HEK293T (cell line): ENCODE data around the gene SAC3D1.

Source experiments
- CTCF ChIA-PET: fragments of 350-600 bp; formaldehyde crosslinking; extraction: SDS; loops from one replicate; lab custom pipeline; 2021; ENCODE audit warnings: antibody characterized with exemption, inconsistent platforms; lab: Yijun Ruan, JAX
- POLR2A ChIA-PET: fragments of 350-600 bp; formaldehyde crosslinking; extraction: SDS; loops from one replicate; lab custom pipeline; 2020; ENCODE audit warnings: antibody characterized with exemption, inconsistent platforms; lab: Yijun Ruan, JAX
- DNase-seq: peaks from one replicate; pipeline ENCODE4 v3.0.0; 2012; ENCODE audit warnings: mixed read lengths; ENCODE audit errors: extremely low spot score
- ARNT ChIP-seq: fragments of 450-650 bp; IDR thresholded peaks from 2 replicates; pipeline ENCODE4 v1.6.1; 2017; ENCODE audit warnings: mild to moderate bottlenecking
- BHLHE40 ChIP-seq: fragments of 450-650 bp; IDR thresholded peaks from 2 replicates; pipeline ENCODE4 v1.6.1; 2016; ENCODE audit warnings: mild to moderate bottlenecking, moderate library complexity, borderline replicate concordance
- CTBP1 ChIP-seq: fragments of 450-650 bp; IDR thresholded peaks from 2 replicates; pipeline ENCODE4 v1.6.1; 2016; ENCODE audit warnings: borderline replicate concordance
- ELF4 ChIP-seq: fragments of 450-650 bp; IDR thresholded peaks from 2 replicates; pipeline ENCODE4 v1.6.1; 2017; ENCODE audit warnings: antibody characterized with exemption
- FOXA1 ChIP-seq: fragments of 450-650 bp; IDR thresholded peaks from 2 replicates; pipeline ENCODE4 v1.6.1; 2016; ENCODE audit warnings: mild to moderate bottlenecking
- FOXK2 ChIP-seq: fragments of 450-650 bp; IDR thresholded peaks from 2 replicates; pipeline ENCODE4 v1.6.1; 2016; ENCODE audit warnings: mild to moderate bottlenecking
- FOXM1 ChIP-seq: fragments of 450-650 bp; IDR thresholded peaks from 2 replicates; pipeline ENCODE4 v1.6.1; 2017; ENCODE audit warnings: mild to moderate bottlenecking, borderline replicate concordance
- HDGF ChIP-seq: fragments of 450-650 bp; IDR thresholded peaks from 2 replicates; pipeline ENCODE4 v1.6.1; 2017; ENCODE audit warnings: antibody characterized with exemption, borderline replicate concordance
- L3MBTL2 ChIP-seq: fragments of 450-650 bp; conservative IDR thresholded peaks from 2 replicates; pipeline ENCODE4 v1.6.1; 2016; ENCODE audit warnings: mild to moderate bottlenecking
- LEF1 ChIP-seq: fragments of 450-650 bp; IDR thresholded peaks from 2 replicates; pipeline ENCODE4 v1.6.1; 2017; ENCODE audit warnings: mild to moderate bottlenecking, borderline replicate concordance
- NFRKB ChIP-seq: fragments of 450-650 bp; IDR thresholded peaks from 2 replicates; pipeline ENCODE4 v1.6.1; 2016; ENCODE audit warnings: mild to moderate bottlenecking, moderate library complexity
- SP1 ChIP-seq: fragments of 450-650 bp; IDR thresholded peaks from 2 replicates; pipeline ENCODE4 v1.6.1; 2017
- SUZ12 ChIP-seq: fragments of 450-650 bp; IDR thresholded peaks from 2 replicates; pipeline ENCODE4 v1.6.1; 2016; ENCODE audit warnings: mild to moderate bottlenecking
- TARDBP ChIP-seq: fragments of 450-650 bp; IDR thresholded peaks from 2 replicates; pipeline ENCODE4 v1.6.1; 2016
- ZNF384 ChIP-seq: fragments of 450-650 bp; IDR thresholded peaks from 2 replicates; pipeline ENCODE4 v1.6.1; 2016
- TF ChIP-seq, protein P1 (sequence below): fragments of 450-650 bp; IDR thresholded peaks from 2 replicates; pipeline ENCODE4 v1.6.1; 2016

The SAC3D1 gene

DNA sequence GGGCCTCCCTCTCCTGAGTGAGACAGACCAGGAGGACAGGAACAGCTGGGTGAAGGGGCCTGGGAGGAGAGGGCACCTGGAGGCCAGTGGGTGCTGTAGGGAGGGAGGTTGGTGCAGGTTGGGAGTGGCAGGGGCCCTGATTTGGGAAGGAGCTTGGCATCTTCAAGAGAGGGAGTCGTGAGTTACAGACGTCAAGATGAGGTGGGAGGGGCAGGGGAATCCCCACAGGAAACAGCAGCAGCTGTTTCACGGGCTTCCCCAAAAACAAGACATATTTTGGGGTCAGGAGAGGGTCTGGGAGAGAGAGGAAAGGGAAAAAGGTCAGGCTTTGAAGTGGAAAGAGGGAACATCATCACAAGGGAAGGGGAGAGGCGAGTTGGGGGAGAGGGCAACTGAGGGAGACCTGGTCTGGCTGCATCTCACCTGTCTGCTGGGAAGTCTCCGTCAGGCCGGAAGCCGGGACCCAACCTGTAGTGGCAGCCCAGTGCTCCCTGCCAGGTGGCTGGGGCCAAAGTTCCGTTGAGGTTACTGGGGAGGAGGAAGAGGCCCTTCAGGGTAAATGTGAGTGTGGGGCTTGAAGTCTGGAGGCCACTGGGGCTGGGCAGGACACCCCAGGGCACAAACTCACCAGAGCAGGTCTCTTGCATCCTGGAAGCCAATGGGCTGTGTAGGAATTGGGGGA lies 13.0 kb downstream of the SAC3D1 start:
- ChIA-PET POLR2A (no interaction called here), CTCF (no interaction called here)
- no peak for DNase-seq
- TF ChIP-seq SP1 (no peak), TARDBP (no peak), FOXA1 (no peak), SUZ12 (no peak), LEF1 (no peak), ARNT (no peak), L3MBTL2 (no peak), FOXK2 (no peak), FOXM1 (no peak), ELF4 (no peak), BHLHE40 (no peak), CTBP1 (no peak)
- TF ChIP-seq, protein P1, sequence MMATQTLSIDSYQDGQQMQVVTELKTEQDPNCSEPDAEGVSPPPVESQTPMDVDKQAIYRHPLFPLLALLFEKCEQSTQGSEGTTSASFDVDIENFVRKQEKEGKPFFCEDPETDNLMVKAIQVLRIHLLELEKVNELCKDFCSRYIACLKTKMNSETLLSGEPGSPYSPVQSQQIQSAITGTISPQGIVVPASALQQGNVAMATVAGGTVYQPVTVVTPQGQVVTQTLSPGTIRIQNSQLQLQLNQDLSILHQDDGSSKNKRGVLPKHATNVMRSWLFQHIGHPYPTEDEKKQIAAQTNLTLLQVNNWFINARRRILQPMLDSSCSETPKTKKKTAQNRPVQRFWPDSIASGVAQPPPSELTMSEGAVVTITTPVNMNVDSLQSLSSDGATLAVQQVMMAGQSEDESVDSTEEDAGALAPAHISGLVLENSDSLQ, result no peak

- ChIA-PET POLR2A (no interaction called here), CTCF (interaction anchor here (0.6 kb wide), 1 partner anchor 211 kb away, joined by 3 read pairs; the partner anchor contains the start of gene CDC42BPG)
- TF ChIP-seq, protein P1, result no peak
- TF ChIP-seq LEF1 (no peak), ZNF384 (no peak), HDGF (no peak), FOXA1 (no peak), ELF4 (no peak), CTBP1 (no peak), L3MBTL2 (no peak), NFRKB (no peak), SUZ12 (no peak), TARDBP (no peak)
- DNase-seq, result no peak
Measured at GRCh38 chr11:65055538-65055937, 14.5 kb downstream of the SAC3D1 start.

- ChIA-PET CTCF (interaction anchor here (0.6 kb wide), 1 partner anchor 18 kb away, joined by 3 read pairs; no protein-coding TSS in a partner anchor), POLR2A (no interaction called here)
- TF ChIP-seq SP1 (no peak), ARNT (no peak), FOXM1 (no peak), HDGF (no peak), CTBP1 (no peak), ELF4 (no peak), L3MBTL2 (no peak)
- TF ChIP-seq, protein P1, result no peak
- DNase-seq, result no peak
Measured at GRCh38 chr11:65056999-65057398, 16.0 kb downstream of the SAC3D1 start.

DNA sequence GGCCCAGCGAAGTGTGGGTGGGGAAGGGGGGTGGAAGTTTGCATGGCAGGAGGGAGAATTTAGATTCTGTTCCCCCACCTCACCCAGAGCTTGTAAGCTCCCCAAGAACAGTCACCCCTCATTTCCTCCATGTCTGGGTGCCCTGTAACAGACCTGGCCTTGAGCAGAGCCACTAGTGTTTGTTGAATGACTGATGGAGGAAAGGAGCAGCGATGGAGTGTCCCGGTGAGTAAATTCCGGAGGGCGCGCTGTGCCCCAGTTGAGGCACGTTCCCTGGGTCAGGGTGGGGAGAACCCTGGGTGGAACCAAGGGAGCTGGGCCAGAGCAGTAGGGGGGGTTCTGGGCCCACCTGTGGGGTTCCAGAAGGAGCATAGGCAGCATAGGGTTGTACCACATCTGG lies 16.5 kb downstream of the SAC3D1 start:
- ChIA-PET CTCF (no interaction called here), POLR2A (interaction anchor here (2.0 kb wide), 1 partner anchor 16 kb away, joined by 10 read pairs; the partner anchor contains the start of gene SAC3D1)
- DNase-seq, result no peak
- TF ChIP-seq LEF1 (no peak), CTBP1 (no peak), ZNF384 (no peak), FOXA1 (no peak), TARDBP (no peak)
- TF ChIP-seq, protein P1, result no peak

GRCh38 chr11:65058012-65058411 lies 17.0 kb downstream of the SAC3D1 start:
- no peak for DNase-seq
- CTCF ChIA-PET, result no interaction called here
- POLR2A ChIA-PET, result interaction anchor here (2.0 kb wide), 1 partner anchor 17 kb away, joined by 10 read pairs; the partner anchor contains the start of gene SAC3D1
- TF ChIP-seq FOXK2 (no peak), NFRKB (no peak), FOXA1 (no peak), SUZ12 (no peak), HDGF (no peak), ZNF384 (no peak), LEF1 (no peak), TARDBP (no peak), ELF4 (no peak), L3MBTL2 (no peak), FOXM1 (no peak), BHLHE40 (no peak)
- TF ChIP-seq, protein P1, result no peak
